OCI-LY1 (cell line): ENCODE results near the gene ZNF470.

Experiments
- H2AFZ ChIP-seq: fragments of 200-600 bp; sonication (generic), shearing (Covaris generic); 2 replicates; pipeline ENCODE4 v1.6.0; 2014; ENCODE audit warnings: antibody characterized with exemption, mild to moderate bottlenecking, low read length
- H3F3A ChIP-seq: fragments of 200-600 bp; sonication (generic), shearing (Covaris generic); 2 replicates; pipeline ENCODE4 v1.6.0; 2014; ENCODE audit warnings: mild to moderate bottlenecking, antibody characterized with exemption, low read length, moderate library complexity; ENCODE audit not compliant: insufficient read depth
- H3K27ac ChIP-seq: fragments of 200-600 bp; sonication (generic); 2 replicates; pipeline ENCODE4 v1.5.1; 2014; ENCODE audit warnings: low read length, mixed run types, mild to moderate bottlenecking, low read depth; ENCODE audit not compliant: poor library complexity, severe bottlenecking
- H3K27me3 ChIP-seq: fragments of 200-600 bp; sonication (generic); 2 replicates; pipeline ENCODE4 v1.6.0; 2014; ENCODE audit warnings: antibody characterized with exemption, mild to moderate bottlenecking, low read length, moderate library complexity; ENCODE audit not compliant: insufficient read depth
- H3K36me3 ChIP-seq: fragments of 200-600 bp; sonication (generic); 2 replicates; pipeline ENCODE4 v1.6.1; 2014; ENCODE audit warnings: mild to moderate bottlenecking, antibody characterized with exemption, low read length, moderate library complexity, mixed read lengths; ENCODE audit not compliant: insufficient read depth
- H3K4me1 ChIP-seq: fragments of 200-600 bp; sonication (generic); 2 replicates; pipeline ENCODE4 v1.5.1; 2014; ENCODE audit warnings: mild to moderate bottlenecking, low read length, moderate library complexity; ENCODE audit not compliant: insufficient read depth, severe bottlenecking
- H3K4me2 ChIP-seq: fragments of 200-600 bp; sonication (generic), shearing (Covaris generic); 2 replicates; pipeline ENCODE4 v1.6.1; 2014; ENCODE audit warnings: low read length
- H3K4me3 ChIP-seq: fragments of 200-600 bp; sonication (generic); 2 replicates; pipeline ENCODE4 v1.5.1; 2014; ENCODE audit warnings: low read length, low read depth, mild to moderate bottlenecking, mixed read lengths; ENCODE audit not compliant: poor library complexity, severe bottlenecking
- H3K79me2 ChIP-seq: fragments of 200-600 bp; shearing (Covaris generic); 2 replicates; pipeline ENCODE4 v1.6.1; 2016; ENCODE audit warnings: mixed run types, low read length, mixed read lengths; ENCODE audit not compliant: insufficient read depth
- H3K9ac ChIP-seq: fragments of 200-600 bp; sonication (generic), shearing (Covaris generic); 2 replicates; pipeline ENCODE4 v1.6.1; 2014; ENCODE audit warnings: mild to moderate bottlenecking, low read length, mixed read lengths
- H3K9me2 ChIP-seq: fragments of 200-600 bp; sonication (generic), shearing (Covaris generic); 2 replicates; pipeline ENCODE4 v1.6.1; 2014; ENCODE audit warnings: low read depth, mild to moderate bottlenecking, low read length, mixed read lengths
- H3K9me3 ChIP-seq: fragments of 200-600 bp; shearing (Covaris generic); 2 replicates; pipeline ENCODE4 v1.6.1; 2014; ENCODE audit warnings: low read length, mixed read lengths
- H4K20me1 ChIP-seq: fragments of 200-600 bp; sonication (generic), shearing (Covaris generic); 2 replicates; pipeline ENCODE4 v1.6.0; 2016; ENCODE audit warnings: mild to moderate bottlenecking, low read length; ENCODE audit not compliant: insufficient read depth
- EZH2 ChIP-seq: fragments of 200-600 bp; sonication (generic), shearing (Covaris generic); IDR thresholded peaks from 2 replicates; pipeline ENCODE4 v1.8.0; 2017; ENCODE audit warnings: borderline replicate concordance, mixed run types, mild to moderate bottlenecking, antibody characterized with exemption, low read length, moderate library complexity, mixed read lengths
- TF ChIP-seq, protein P1 (sequence below): fragments of 200-600 bp; sonication (generic), shearing (Covaris generic); IDR thresholded peaks from 2 replicates; pipeline ENCODE4 v1.5.1; 2017; ENCODE audit warnings: mild to moderate bottlenecking, antibody characterized with exemption, low read length, moderate library complexity, mixed read lengths

ZNF470 gene

DNA sequence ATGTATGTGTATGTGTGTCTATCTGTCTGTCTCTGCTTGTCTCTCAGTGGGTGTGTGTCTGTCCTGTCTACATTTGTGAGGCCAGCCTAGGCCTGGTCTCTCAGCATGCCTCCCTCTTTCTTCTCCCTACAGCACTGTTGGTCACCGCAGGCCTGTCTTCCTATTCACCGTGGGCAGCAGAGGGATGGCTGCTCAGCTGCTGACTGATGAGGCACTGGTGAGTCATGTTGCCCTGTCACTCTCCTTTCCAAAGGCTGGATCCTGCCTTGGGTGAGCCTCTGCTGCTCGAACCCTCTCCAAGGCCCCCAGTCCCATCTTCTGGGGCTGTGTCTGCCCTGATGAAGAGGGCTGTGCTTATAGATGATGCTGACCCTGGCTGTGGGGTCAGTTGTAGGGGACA, 34.1 kb downstream of the ZNF470 start:
- no peak overlapping the region for H3K4me2 ChIP-seq
- H3K27ac ChIP-seq, result no peak overlapping the region
- TF ChIP-seq, protein P1, sequence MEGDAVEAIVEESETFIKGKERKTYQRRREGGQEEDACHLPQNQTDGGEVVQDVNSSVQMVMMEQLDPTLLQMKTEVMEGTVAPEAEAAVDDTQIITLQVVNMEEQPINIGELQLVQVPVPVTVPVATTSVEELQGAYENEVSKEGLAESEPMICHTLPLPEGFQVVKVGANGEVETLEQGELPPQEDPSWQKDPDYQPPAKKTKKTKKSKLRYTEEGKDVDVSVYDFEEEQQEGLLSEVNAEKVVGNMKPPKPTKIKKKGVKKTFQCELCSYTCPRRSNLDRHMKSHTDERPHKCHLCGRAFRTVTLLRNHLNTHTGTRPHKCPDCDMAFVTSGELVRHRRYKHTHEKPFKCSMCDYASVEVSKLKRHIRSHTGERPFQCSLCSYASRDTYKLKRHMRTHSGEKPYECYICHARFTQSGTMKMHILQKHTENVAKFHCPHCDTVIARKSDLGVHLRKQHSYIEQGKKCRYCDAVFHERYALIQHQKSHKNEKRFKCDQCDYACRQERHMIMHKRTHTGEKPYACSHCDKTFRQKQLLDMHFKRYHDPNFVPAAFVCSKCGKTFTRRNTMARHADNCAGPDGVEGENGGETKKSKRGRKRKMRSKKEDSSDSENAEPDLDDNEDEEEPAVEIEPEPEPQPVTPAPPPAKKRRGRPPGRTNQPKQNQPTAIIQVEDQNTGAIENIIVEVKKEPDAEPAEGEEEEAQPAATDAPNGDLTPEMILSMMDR, result no peak
- H3K4me1 ChIP-seq, result no peaks in the 10 kb centered on the region
- H4K20me1 ChIP-seq, result no peaks in the 10 kb centered on the region
- H3F3A ChIP-seq, result no peaks in the 10 kb centered on the region
- no peaks in the 10 kb centered on the region for H3K79me2 ChIP-seq
- no peak overlapping the region for H3K4me3 ChIP-seq
- H3K27me3 ChIP-seq, result no peaks in the 10 kb centered on the region
- H3K36me3 ChIP-seq, result peaks cover 45% of the 10 kb centered on the region
- H3K9me3 ChIP-seq, result peaks cover 8% of the 10 kb centered on the region
- H3K9me2 ChIP-seq, result no peaks in the 10 kb centered on the region
- H2AFZ ChIP-seq, result no peak overlapping the region
- no peak overlapping the region for H3K9ac ChIP-seq

DNA sequence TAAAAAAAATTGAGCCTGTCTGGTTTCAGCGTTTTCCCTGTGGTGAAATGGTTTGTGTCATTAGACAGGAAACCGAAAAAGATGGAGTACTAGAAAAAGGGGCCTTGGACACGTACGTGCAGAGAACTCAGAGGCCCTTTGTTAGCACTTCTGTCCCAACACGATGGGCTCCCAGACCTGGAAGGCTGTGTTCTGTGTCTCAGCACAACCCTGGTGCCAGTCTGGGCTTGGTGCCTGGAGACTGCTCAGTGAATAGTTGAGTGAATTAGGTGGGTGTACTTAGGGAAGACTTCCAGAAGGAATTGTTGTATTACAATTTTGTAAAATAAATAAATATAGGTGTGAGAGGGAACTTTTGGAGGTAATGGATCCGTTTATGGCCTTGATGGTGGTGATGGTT, 36.6 kb downstream of the ZNF470 start:
- Histone ChIP-seq H3K4me3 (no peak overlapping the region), H3K36me3 (peaks cover 33% of the 10 kb centered on the region), H3K4me2 (no peak overlapping the region), H3K27me3 (no peaks in the 10 kb centered on the region), H3K9me3 (peaks cover 15% of the 10 kb centered on the region; the same call in 1 of the 2 replicates), H2AFZ (no peak overlapping the region), H4K20me1 (no peaks in the 10 kb centered on the region), H3F3A (no peaks in the 10 kb centered on the region), H3K9me2 (no peaks in the 10 kb centered on the region), H3K9ac (no peak overlapping the region), H3K4me1 (no peaks in the 10 kb centered on the region), H3K79me2 (no peaks in the 10 kb centered on the region), H3K27ac (no peak overlapping the region)
- no peak for TF ChIP-seq EZH2
- TF ChIP-seq, protein P1, result no peak

DNA sequence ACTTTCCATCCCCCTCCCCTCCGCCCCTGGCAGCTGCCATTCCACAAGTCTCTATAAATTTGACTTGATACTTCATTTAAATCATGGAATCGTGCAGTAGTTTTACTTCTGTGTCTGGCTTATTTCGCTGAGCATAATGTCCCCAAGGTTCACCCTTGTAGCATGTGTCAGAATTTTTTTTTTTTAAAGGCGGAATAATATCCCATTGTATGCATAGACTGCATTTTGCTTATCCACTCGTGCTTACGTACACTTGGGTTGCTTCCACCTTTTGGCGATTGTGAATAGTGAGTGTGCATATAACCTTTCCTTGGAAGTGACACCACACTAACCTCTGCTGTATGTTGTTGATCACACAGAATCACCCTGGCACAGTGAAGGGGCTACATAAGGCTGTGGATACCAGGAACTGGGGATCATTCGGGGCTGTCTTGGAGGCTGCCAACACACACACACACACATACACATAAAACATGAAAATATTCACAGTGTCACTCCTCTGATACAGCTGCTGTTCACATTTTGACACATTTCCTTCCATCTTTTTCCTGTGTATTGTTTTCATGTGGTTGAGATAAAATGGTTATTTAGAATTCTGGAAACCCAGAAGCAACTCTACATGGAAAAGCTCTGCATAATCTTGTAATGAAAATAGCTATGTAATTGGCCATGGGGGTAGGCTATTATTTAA, 41.2 kb downstream of the ZNF470 start:
- H3K9me3 ChIP-seq, result peaks cover 12% of the 10 kb centered on the region; the same call in 1 of the 2 replicates
- H4K20me1 ChIP-seq, result no peaks in the 10 kb centered on the region
- H3K27me3 ChIP-seq, result no peaks in the 10 kb centered on the region
- H3K4me2 ChIP-seq, result no peak overlapping the region
- no peak overlapping the region for H3K27ac ChIP-seq
- no peak for TF ChIP-seq EZH2
- TF ChIP-seq, protein P1, result no peak
- H3K9ac ChIP-seq, result no peak overlapping the region
- H3K36me3 ChIP-seq, result no peaks in the 10 kb centered on the region; the same call in none of the 2 replicates
- no peaks in the 10 kb centered on the region for H3K4me1 ChIP-seq
- H3K4me3 ChIP-seq, result no peak overlapping the region
- no peaks in the 10 kb centered on the region for H3K9me2 ChIP-seq
- H3F3A ChIP-seq, result no peaks in the 10 kb centered on the region
- no peak overlapping the region for H2AFZ ChIP-seq
- no peaks in the 10 kb centered on the region for H3K79me2 ChIP-seq
